Keratinocyte (primary cell): ENCODE measurements around the gene CACNA1C.

Experiments
- EZH2 ChIP-seq: IDR thresholded peaks from one replicate; pipeline ENCODE4 v1.6.1; 2012; ENCODE audit warnings: inconsistent platforms, mild to moderate bottlenecking, low read length, moderate library complexity
- TF ChIP-seq, protein P1 (sequence below), 3 experiments: IDR thresholded peaks in 1 of 3; conservative IDR thresholded peaks in 1 of 3; optimal IDR thresholded peaks in 1 of 3; 2 replicates in 2 of 3; 3 replicates in 1 of 3; pipeline versions ENCODE3 to v1.5.1; 2011; ENCODE audit warnings: low read length in 3 of 3, mild to moderate bottlenecking in 3 of 3, moderate library complexity in 2 of 3, control low read depth in 1 of 3, inconsistent platforms in 1 of 3; ENCODE audit not compliant: insufficient read depth in 2 of 3; ENCODE audit errors: extremely low read depth in 1 of 3

DNA sequence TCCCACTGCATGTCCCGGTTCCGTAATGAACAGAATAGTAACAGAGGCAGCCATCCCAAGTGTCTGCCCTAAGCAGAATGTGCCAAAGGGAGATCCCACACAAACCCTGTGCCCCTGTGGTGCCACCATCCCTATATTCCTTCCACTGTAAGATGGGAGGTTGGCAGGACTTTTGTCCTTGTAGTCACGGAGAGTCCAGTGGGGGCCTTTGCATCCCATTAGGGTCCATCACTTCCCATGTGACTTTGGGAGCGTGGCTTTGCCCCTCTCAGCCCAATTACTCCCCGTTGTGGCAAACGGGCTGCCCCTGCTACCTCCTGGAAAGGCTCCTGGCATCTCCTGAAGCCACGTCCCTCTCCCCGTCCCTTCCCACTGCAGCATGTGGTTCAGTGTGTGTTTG, 552.5 kb downstream of the CACNA1C start:
- TF ChIP-seq, protein P1, sequence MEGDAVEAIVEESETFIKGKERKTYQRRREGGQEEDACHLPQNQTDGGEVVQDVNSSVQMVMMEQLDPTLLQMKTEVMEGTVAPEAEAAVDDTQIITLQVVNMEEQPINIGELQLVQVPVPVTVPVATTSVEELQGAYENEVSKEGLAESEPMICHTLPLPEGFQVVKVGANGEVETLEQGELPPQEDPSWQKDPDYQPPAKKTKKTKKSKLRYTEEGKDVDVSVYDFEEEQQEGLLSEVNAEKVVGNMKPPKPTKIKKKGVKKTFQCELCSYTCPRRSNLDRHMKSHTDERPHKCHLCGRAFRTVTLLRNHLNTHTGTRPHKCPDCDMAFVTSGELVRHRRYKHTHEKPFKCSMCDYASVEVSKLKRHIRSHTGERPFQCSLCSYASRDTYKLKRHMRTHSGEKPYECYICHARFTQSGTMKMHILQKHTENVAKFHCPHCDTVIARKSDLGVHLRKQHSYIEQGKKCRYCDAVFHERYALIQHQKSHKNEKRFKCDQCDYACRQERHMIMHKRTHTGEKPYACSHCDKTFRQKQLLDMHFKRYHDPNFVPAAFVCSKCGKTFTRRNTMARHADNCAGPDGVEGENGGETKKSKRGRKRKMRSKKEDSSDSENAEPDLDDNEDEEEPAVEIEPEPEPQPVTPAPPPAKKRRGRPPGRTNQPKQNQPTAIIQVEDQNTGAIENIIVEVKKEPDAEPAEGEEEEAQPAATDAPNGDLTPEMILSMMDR (optimal IDR thresholded peaks at IDR 0.05 in 1 of 3, IDR thresholded peaks at IDR 0.05 in 1 of 3, conservative IDR thresholded peaks at IDR 0.05 in 1 of 3; ENCODE audit: extremely low read depth in 1 of 3, insufficient read depth in 2 of 3, low read length in 3 of 3), result no peak
- no peak for TF ChIP-seq EZH2
